NCI-H2196 (cell line): ENCODE results near the gene PC.
A peak's percentile ranks its signal among the peaks of the same experiment; 100 is the strongest.

Experiments used
- DNase-seq: peaks from one replicate; lab custom pipeline; 2025; ENCODE audit not compliant: unreplicated experiment; lab: John Stamatoyannopoulos, UW

The PC gene

DNA sequence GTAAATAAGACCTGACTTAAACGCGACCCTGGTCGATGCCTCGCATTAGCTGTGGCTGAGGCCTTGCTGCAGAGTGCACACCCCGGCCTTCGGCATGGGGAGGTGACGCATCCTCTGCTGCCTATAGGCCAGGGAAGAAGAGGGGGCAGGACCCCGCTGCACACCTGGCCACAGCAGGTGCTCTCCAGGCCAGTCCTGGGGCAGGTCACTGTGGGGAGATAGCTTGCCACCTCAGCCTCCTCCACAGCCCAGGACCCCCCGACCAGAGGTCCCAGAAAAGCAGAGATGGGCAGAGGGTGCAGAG, 88.7 kb downstream of the PC start:
- no peak for DNase-seq

DNA sequence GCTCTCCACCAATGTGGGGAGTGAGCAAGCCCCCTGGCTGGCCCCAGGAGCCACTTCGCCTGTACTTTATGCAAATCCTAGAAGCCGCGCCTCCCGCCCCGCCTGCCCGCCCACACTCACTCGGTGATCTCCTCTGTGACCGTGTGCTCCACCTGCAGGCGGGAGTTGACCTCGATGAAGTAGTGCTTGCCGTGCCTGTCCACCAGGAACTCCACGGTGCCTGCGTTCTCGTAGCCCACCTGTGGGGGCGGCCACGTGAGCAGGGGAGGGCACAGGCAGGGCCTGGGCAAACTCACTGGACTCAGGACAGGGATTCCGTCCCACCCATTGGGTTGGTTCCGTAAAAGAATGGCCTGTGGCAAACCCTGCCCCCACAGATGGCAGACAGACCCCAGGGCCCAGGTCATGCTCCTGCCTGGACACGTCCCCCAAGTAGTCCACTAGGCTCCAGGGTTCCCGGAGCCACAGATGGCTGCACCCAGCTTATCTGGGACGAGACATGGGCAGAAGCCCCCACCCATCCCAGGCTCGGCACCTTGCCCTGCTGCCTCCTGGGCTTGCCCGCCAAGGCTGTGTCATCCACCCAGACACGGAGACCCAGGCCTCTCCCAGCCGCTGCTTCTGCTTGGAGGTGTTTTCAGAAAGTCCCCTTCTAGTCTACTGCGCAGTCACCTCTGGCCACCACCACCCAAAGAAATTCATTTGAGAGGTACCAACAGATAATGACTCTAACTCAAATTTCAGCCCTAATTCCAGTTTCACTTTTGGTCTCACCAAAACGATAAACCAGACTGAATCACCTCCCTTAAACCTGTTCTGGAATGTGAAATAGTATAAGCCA, 89.2 kb downstream of the PC start:
- DNase-seq, result peak; percentile 42

DNA sequence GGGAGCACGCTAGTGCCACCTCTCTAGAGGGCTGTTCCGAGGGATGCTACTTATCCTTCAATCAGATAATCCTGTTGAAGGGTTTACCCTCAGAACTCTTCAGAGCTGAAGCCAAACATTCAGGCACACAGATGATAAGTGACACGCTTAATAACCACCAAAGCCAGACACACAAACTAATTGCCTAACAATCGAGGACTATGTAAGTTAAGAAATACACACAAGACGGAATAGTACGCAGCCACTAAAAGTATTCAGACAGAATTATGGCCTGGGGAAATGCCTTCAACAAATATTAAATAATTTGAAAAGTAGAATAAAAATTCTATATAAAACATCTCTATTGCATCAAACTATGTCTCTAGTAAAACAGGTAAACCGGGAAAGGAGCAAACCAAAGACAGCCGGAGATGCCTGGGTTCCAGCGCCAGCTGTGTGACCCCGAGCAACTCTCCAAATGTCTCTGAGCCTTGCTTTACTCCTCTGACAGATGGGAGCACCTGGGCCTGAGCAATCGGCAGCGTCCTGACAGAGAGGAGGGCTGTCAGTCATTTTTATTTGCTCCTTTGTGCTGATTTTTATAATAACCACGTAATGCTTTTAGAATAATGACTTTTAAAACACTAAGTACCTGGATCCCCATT, 90.0 kb downstream of the PC start:
- no peak for DNase-seq

GRCh38 chr11:66867425-66868040, 90.7 kb downstream of the PC start:
- DNase-seq, result no peak

- no peak for DNase-seq
Measured at GRCh38 chr11:66866511-66866986, 91.6 kb downstream of the PC start.

DNA sequence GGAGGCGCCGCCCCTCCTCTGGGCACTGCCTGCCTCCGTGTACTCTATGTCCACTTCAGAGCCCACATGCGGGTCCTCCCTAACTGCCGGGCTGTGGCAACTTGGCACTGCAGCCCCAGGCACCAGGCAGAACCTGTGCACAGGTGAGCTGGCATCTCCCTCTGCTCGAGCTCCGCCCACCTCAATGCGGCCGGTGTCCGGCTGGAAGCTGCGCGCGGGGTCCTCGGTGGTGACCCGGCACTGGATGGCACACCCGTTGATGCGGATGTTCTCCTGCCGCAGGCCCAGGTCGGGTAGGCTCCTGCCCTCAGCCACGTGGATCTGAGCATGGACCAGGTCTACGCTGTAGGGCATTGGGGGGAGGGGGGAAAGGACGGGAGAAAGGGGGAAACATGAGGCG, 92.2 kb downstream of the PC start:
- DNase-seq, result no peak

- DNase-seq, result no peak
Measured at GRCh38 chr11:66864924-66865697, 93.1 kb downstream of the PC start.

- DNase-seq, result no peak
Measured at GRCh38 chr11:66864172-66864901, 93.8 kb downstream of the PC start.

- DNase-seq, result no peak
Measured at GRCh38 chr11:66863428-66864125, 94.6 kb downstream of the PC start.

GRCh38 chr11:66862559-66863037, 95.6 kb downstream of the PC start:
- no peak for DNase-seq

GRCh38 chr11:66861774-66862558, 96.2 kb downstream of the PC start:
- DNase-seq, result no peak

GRCh38 chr11:66861038-66861773, 97.0 kb downstream of the PC start:
- no peak for DNase-seq

- DNase-seq, result no peak
Measured at GRCh38 chr11:66860449-66860831, 97.7 kb downstream of the PC start.

DNA sequence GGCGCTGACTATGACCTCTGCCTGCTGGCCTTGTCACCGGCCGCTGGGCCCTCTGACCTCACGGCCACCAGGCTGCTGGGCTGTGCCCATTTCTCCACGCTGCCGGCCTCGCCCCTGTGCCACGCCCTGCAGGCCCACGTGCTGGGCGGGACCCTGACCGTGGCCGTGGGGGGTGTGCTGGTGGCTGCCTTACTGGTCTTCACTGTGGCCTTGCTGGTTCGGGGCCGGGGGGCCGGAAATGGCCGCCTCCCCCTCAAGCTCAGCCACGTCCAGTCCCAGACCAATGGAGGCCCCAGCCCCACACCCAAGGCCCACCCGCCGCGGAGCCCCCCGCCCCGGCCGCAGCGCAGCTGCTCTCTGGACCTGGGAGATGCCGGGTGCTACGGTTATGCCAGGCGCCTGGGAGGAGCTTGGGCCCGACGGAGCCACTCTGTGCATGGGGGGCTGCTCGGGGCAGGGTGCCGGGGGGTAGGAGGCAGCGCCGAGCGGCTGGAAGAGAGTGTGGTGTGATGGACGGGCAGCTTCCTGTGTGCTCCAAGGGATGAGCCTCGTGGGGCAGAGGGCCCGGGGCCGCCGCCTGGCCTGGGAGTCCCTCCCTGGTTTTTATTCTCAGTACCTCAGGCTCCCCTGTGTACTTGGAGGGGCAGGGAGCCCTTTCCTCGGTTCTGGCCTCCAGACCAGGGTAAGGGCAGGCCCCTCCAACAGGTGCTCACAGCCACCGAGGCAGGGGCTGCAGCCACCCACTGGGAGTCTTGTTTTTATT, 98.3 kb downstream of the PC start:
- no peak for DNase-seq

GRCh38 chr11:66858939-66859685, 99.1 kb downstream of the PC start:
- no peak for DNase-seq

DNA sequence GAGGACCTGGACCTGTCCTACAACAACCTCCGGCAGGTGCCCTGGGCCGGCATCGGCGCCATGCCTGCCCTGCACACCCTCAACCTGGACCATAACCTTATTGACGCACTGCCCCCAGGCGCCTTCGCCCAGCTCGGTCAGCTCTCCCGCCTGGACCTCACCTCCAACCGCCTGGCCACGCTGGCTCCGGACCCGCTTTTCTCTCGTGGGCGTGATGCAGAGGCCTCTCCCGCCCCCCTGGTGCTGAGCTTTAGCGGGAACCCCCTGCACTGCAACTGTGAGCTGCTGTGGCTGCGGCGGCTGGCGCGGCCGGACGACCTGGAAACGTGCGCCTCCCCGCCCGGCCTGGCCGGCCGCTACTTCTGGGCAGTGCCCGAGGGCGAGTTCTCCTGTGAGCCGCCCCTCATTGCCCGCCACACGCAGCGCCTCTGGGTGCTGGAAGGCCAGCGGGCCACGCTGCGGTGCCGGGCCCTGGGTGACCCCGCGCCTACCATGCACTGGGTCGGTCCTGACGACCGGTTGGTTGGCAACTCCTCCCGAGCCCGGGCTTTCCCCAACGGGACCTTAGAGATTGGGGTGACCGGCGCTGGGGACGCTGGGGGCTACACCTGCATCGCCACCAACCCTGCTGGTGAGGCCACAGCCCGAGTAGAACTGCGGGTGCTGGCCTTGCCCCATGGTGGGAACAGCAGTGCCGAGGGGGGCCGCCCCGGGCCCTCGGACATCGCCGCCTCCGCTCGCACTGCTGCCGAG, 99.8 kb downstream of the PC start:
- no peak for DNase-seq

DNA sequence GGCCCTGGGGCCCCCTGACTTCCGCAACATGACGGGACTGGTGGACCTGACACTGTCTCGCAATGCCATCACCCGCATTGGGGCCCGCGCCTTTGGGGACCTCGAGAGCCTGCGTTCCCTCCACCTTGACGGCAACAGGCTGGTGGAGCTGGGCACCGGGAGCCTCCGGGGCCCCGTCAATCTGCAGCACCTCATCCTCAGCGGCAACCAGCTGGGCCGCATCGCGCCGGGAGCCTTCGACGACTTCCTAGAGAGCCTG, 100.3 kb downstream of the PC start:
- no peak for DNase-seq
